GM23338 (cell line): Measurements from ENCODE around the gene CMC4.

ENCODE experiments used
- CREB1 ChIP-seq: fragments of 250-450 bp; sonication (Bioruptor Pico); IDR thresholded peaks from 2 replicates; pipeline ENCODE4 v1.5.0; 2020; ENCODE audit warnings: low read depth, mild to moderate bottlenecking, moderate library complexity
- CTCF ChIP-seq, 2 experiments: fragments of 200-600 bp in 1 of 2; sonication (generic) in 1 of 2; conservative IDR thresholded peaks; 2 replicates each; pipeline versions ENCODE4 v1.5.1 to v1.6.1; 2016 to 2017; ENCODE audit warnings: antibody characterized with exemption in 2 of 2, low read depth in 2 of 2, mild to moderate bottlenecking in 2 of 2, moderate library complexity in 1 of 2
- ETS1 ChIP-seq: IDR thresholded peaks from 2 replicates; pipeline ENCODE4 v1.6.1; 2016; ENCODE audit warnings: antibody characterized with exemption
- EZH2 ChIP-seq: fragments of 200-600 bp; sonication (generic); IDR thresholded peaks from one replicate; pipeline ENCODE4 v1.8.0; 2017; ENCODE audit warnings: antibody characterized with exemption, mild to moderate bottlenecking, low read depth; ENCODE audit not compliant: unreplicated experiment
- EZH2phosphoT487 ChIP-seq: fragments of 200-600 bp; sonication (generic); IDR thresholded peaks from one replicate; pipeline ENCODE4 v1.8.1; 2018; ENCODE audit warnings: antibody characterized with exemption; ENCODE audit not compliant: unreplicated experiment
- JUNB ChIP-seq: IDR thresholded peaks from one replicate; pipeline ENCODE4 v1.6.1; 2016; ENCODE audit warnings: antibody characterized with exemption; ENCODE audit not compliant: unreplicated experiment
- POLR2AphosphoS5 ChIP-seq: IDR thresholded peaks from 2 replicates; pipeline ENCODE4 v1.6.1; 2016; ENCODE audit warnings: antibody characterized with exemption, low read depth
- REST ChIP-seq: IDR thresholded peaks from one replicate; pipeline ENCODE4 v1.6.1; 2018; ENCODE audit warnings: antibody characterized with exemption; ENCODE audit not compliant: unreplicated experiment
- STAT1 ChIP-seq: IDR thresholded peaks from one replicate; pipeline ENCODE4 v1.6.1; 2016; ENCODE audit warnings: antibody characterized with exemption; ENCODE audit not compliant: unreplicated experiment
- ZNF331 ChIP-seq: fragments of 250-450 bp; sonication (Bioruptor Pico); IDR thresholded peaks from 2 replicates; pipeline ENCODE4 v1.5.0; 2020; ENCODE audit warnings: low read depth, mild to moderate bottlenecking, moderate library complexity

- no peak for TF ChIP-seq CREB1 (CRISPR knock-in tag)
- peak; percentile 64 to 81 for TF ChIP-seq CTCF (conservative IDR thresholded peaks at IDR 0.05; ENCODE audit: low read depth in 2 of 2)
- TF ChIP-seq POLR2AphosphoS5 = no peak
- no peak for TF ChIP-seq EZH2phosphoT487
- TF ChIP-seq EZH2 = no peak
- no peak for TF ChIP-seq REST
- TF ChIP-seq JUNB = no peak
- TF ChIP-seq STAT1 = no peak
- no peak for TF ChIP-seq ETS1
- no peak for TF ChIP-seq ZNF331
Measured at GRCh38 chrX:155048977-155049619, 21.8 kb downstream of the CMC4 start.
